Jurkat, Clone E6-1 (cell line): ENCODE measurements around the gene PDE1C.
A peak's percentile ranks its signal among the peaks of the same experiment; 100 is the strongest.

ENCODE experiments used
- DNase-seq: peaks from one replicate; pipeline ENCODE4 v3.0.0-alpha.2; 2011; ENCODE audit warnings: low read depth, low spot score
- H3K4me3 ChIP-seq: 2 replicates; pipeline ENCODE4 v1.5.1; 2011; ENCODE audit warnings: mild to moderate bottlenecking, low read length, control low read depth, moderate library complexity

The PDE1C gene

DNA sequence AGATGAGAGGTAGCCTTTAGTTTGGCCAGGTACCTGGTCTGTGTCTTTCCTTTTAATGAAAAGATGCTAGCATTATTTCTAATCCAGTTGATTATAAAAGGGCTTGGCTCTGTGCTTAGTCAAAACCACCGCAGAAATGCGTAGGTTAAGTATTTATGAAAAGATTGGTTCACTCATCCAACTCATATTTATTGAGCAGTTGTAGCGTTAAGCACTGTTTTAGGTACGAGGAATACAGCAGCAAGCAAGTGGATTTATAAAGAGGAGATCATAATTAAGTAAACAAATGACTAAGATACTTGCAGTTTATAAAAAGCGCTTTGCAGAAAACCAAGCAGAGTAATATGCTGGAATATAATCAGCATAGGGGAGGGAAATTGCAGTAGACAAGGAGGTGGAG lies 253.4 kb downstream of the PDE1C start:
- no peak for DNase-seq
- no peak overlapping the region for H3K4me3 ChIP-seq

DNA sequence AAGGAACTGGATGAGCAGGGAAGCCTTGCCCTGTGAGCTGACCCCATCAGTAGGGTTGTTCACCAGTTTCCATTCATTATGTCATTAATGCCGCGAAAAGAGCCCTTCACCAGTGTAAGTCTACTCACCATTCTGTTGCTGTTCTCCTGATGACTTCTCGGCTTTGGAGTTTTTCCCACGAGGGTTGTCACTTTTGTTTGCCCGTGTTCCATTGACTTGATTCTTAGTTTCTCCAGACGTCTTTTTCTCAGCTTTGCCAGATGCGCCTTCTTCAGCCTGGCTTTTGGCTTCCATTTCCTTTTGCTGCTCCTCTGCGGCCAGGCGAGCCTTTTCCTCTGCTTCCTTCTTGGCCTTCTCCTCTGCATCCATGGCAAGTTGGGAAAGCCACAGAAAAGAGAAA lies 254.4 kb downstream of the PDE1C start:
- no peak for DNase-seq
- no peak overlapping the region for H3K4me3 ChIP-seq

GRCh38 chr7:31814187-31814586 lies 256.0 kb downstream of the PDE1C start:
- no peak overlapping the region for H3K4me3 ChIP-seq
- no peak for DNase-seq

DNA sequence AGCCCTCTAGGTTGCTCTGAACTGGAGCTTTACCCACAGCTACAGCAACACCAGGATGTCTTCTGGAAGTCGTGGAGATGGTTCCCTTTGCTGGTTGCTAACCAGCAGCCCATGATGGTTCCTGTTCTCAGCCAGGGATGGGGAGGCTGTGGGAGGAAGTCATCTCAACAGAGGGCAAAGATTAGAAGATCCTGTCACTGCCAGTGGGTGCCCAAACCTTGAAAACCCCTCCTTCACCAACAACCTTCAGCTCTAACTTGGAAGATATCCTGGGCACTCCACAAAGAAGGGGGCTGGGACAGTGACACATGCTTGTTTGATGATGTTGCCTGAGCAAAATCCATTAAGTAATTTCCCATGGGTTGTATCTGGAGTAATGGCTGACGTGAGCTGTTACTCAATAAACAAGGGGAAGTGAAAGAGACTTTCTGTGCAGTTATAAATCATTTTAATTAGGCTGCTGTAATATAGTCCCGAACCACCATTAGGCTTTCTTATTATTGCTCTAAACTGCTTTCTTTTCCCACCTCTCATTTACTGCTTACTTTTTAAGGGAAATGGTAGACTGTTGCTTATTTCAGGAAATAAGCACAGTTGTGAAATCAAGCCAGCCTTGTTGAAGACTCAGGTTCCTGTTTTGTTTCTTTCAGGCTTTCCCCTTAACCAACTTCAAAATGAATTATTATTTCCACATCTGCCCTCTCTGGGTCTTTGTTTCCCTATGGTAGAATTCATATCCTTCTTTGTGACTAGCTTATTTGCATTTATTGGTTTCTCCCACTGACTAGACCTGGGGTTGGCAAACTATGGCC lies 258.4 kb downstream of the PDE1C start:
- no peak overlapping the region for H3K4me3 ChIP-seq
- no peak for DNase-seq

DNA sequence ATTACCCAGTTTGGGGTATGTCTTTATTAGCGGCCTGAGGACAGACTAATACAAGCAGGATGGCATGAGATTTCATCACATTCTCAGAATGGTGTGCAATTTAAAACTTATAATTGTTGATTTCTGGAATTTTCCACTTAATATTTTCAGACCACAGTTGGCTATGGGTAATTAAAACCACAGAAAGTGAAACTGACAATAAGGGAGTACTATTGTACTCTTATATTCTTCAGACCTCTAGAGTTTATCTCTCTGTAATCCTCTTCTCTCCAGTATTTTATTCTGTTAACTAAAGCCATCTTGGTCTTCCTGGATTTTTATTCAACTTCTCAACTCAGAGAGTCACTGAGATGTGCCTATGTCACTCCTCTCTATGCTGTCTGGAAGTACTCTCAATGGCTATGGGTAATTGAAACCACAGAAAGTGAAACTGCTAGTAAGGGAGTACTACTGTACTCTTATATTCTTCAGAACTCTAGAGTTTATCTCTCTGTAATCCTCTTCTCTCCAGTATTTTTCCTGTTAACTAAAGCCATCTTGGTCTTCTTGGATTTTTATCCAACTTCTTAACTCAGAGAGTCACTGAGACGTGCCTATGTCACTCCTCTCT lies 264.9 kb downstream of the PDE1C start:
- DNase-seq = no peak
- no peak overlapping the region for H3K4me3 ChIP-seq

DNA sequence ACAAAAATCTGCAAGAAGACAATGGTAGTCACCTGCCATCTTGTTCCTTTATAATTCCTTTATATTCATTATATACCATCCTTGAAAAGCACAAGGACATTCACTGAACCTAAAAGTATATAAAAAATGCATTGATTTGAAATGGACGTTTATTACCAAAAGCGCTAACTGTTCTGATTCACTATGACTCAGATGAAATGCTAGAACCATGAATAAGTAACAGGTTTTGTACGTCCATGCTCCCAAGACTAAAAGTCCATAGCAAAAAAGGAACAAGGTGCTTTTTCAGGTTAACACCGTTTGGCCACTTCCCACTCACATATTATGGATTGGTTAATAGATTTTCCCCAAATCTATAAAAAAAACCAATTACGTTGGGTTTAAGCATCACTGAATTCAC lies 273.8 kb downstream of the PDE1C start:
- H3K4me3 ChIP-seq = no peak overlapping the region
- no peak for DNase-seq

DNA sequence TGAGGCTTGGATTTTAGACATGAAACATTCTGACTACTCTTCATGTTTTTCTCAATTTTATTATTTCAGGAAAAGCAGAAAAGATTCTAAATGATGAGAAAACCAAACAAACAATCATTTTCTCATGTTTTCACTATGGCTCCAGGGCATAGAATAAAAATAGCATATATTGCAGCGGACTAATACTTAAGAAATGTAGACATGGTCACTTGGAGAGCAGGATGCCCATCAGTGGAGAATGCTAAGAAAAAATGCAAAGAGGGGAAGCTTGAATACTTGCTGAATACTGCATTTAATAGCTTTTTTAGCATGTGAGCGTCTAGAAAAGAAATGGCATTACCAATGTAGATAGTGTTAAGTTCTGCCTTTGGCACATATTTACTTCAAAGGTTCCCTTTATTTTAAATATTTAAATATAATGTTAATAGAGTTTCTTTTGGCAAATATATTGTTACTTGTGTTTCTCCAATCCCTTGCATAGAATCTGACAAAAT lies 275.3 kb downstream of the PDE1C start:
- no peak overlapping the region for H3K4me3 ChIP-seq
- no peak for DNase-seq

- H3K4me3 ChIP-seq = no peak overlapping the region
- no peak for DNase-seq
Observed at GRCh38 chr7:31791881-31792280, 278.3 kb downstream of the PDE1C start.

GRCh38 chr7:31788883-31789680 lies 281.1 kb downstream of the PDE1C start:
- no peak for DNase-seq

GRCh38 chr7:31788445-31788844 lies 281.8 kb downstream of the PDE1C start:
- no peak overlapping the region for H3K4me3 ChIP-seq
- DNase-seq = no peak

More at GRCh38 chr7:31788883-31789680, 281.1 kb downstream of the PDE1C start:
- H3K4me3 ChIP-seq = no peak overlapping the region

DNA sequence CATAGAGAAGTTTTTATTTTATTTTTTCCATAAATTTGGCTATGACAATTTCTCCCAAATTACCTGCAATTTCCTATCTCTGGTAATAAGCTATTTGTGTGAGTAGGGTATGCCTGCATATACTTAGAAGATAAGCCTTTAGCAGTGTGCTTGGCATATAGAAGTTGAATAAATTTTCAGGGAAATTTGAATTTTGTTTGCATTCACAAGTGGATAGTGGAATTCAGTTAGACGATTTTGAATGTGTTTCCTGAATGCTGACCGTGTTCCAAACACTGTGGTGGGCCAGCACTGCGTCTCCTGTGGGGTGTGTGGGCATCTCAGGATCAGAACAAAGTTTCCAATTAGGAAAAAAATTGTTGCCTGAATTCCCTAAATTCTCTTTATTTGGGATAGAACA lies 283.9 kb downstream of the PDE1C start:
- no peak overlapping the region for H3K4me3 ChIP-seq
- no peak for DNase-seq

DNA sequence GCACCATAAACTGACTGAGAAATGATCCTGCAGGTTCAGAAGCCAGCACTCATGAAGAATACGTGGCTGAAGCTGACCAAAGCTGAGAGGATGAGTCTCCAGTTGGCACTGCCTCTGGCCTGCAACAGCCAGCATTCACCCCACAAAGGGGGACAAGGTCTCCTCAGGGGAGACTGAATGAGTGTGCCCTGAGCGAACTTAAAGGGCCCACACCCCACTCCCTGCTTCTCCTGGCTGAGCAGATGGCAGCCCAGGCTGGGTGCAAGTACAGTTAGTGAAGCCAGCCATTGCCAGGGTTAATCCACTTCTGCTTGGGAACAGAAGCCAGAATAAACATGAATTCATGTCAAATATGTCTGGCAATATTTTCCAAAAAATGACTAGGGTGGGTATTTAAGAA lies 285.1 kb downstream of the PDE1C start:
- DNase-seq = no peak
- H3K4me3 ChIP-seq = no peak overlapping the region

- no peak for DNase-seq
- no peak overlapping the region for H3K4me3 ChIP-seq
Observed at GRCh38 chr7:31783221-31783620, 287.0 kb downstream of the PDE1C start.

DNA sequence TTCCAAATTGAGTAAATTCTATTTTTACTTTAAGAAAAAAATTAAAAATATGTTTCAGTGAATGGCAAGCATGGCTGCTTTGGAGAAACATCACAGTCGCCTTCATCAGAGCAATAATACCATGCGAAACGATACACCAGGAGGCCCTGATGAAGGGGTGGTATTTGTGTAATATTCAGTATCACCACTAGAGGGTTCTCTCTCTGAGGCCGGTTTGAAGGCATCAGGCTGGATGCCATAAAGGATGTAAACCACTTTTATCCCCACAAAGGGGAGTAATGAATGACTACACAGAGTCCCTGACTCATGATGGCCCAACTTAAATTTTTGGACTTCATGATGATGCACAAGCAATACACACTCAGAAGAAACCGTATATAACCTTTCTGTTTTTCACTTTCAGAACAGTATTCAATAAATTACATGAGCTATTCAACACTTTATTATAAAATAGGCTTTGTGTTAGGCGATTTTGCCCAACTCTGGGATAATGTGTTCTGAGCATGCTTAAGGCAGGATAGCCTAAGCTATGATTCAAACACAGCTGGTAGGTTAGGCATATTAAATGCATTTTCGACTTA lies 287.7 kb downstream of the PDE1C start:
- DNase-seq = peak; percentile 60
- no peak overlapping the region for H3K4me3 ChIP-seq

GRCh38 chr7:31778296-31778695 lies 291.9 kb downstream of the PDE1C start:
- DNase-seq = no peak
- H3K4me3 ChIP-seq = no peak overlapping the region

DNA sequence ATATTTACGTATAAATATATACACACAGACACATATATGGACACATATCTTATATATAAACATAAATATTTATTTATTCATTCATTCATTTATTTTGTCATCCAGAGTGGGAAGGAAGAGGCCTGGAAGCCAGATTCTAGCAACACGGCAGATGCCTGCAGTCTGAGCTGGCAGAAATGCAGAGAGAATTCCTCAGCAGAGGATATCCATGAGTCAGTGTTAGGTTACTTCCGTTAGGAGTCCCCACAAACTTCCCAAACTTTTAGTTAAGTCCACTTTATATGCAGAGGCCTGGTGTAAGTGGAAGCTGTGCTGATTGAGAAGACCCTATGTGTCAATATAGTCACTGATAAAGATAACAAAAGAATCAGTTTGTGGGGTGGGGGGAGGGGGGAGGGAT lies 293.6 kb downstream of the PDE1C start:
- DNase-seq = no peak
- H3K4me3 ChIP-seq = no peak overlapping the region

DNA sequence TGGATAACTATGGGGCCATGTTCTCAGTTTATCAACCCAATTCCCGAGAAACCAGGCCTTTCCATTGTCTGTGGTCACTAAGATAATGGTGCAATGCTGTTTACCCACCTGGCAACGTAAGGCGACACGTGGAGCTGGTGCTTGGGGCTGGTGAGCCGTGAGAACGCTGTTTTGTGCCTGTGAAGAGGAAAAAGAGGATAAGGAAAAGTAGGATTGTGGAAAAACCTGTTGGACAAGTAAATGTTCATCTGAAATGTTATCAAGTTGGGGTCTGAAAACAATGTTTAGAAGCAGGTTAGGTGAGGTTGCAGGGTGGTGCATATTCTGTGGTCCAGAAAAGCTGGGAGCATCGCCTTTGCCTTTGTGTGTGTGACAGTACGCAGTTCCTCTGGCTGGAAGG lies 294.7 kb downstream of the PDE1C start:
- no peak for DNase-seq

DNA sequence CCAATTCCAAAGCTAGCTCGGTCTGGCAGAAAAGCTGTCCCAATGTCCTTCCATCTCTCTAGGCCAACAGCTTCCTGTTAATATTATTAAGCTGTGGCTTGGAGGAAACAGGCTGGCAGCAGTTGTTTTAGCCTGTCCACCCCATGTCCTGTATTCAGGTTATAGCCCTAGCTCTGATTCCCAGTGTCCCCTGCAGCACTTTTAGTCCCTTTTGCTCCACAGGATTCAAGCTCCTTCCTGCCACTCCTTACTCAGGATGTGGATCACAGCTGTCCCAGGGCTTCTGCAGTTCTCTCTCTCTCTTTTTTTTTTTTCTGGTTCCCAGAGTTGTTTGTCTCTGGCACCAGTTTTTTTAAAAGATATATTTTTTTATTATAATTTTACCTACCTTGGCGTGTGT lies 298.0 kb downstream of the PDE1C start:
- no peak overlapping the region for H3K4me3 ChIP-seq
- DNase-seq = no peak

More for the DNA sequence above, 294.7 kb downstream of the PDE1C start:
- no peak overlapping the region for H3K4me3 ChIP-seq

- DNase-seq = no peak
- no peak overlapping the region for H3K4me3 ChIP-seq
Observed at GRCh38 chr7:31767686-31768358, 302.4 kb downstream of the PDE1C start.
